GM12874 (cell line): ENCODE data around the gene ITFG1.

Experiments used
- TF ChIP-seq, protein P1 (sequence below): IDR thresholded peaks from 2 replicates; pipeline ENCODE4 v1.5.1; 2011; ENCODE audit warnings: low read depth, mild to moderate bottlenecking, control low read depth, low read length, moderate library complexity; ENCODE audit not compliant: insufficient read depth

Gene ITFG1

DNA sequence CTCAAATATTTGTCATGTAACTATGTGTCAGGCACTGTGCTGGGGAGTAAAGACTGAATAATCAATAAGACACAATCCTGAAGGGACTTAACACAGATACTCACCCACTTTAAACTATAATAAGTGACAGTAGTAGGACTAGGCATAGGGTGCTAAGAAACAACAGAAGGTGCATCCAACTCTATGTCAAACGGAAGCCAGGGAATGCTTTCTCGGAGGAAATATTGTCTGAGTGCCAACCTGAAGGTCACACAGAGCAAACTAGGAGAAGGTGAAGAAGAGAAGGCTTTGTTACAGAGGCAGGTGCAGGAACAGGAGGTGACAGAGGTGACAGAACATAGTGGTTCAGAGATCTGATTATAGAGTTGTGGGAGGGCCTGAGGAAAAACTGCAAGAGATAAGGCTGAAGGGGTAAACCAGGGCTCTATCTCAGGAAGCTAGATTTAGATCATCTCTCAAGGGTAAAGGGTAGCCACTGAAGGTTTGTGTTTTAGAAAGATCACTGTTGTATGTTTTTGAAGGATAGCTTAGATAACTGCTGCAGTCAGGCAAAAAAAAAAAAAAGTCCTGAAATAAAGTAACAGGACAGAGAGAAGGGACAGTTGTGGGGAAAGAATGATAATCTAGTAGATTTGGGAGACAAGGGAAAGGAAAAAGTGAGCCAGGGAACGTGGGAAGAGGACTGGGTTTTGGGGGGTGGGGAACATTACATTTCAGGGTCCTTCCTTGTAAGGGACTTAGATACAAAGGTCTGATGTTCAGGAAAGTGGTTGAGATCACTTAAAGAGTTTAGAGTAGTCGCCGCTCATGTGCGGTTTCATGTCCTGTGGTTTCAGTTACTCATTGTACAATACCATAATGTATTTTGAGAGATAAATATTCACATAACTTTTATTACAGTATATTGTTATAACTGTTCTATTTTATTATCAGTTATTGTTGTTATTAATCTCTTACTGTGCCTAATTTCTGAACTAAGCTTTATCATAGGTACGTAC, 231.5 kb downstream of the ITFG1 start:
- TF ChIP-seq, protein P1, sequence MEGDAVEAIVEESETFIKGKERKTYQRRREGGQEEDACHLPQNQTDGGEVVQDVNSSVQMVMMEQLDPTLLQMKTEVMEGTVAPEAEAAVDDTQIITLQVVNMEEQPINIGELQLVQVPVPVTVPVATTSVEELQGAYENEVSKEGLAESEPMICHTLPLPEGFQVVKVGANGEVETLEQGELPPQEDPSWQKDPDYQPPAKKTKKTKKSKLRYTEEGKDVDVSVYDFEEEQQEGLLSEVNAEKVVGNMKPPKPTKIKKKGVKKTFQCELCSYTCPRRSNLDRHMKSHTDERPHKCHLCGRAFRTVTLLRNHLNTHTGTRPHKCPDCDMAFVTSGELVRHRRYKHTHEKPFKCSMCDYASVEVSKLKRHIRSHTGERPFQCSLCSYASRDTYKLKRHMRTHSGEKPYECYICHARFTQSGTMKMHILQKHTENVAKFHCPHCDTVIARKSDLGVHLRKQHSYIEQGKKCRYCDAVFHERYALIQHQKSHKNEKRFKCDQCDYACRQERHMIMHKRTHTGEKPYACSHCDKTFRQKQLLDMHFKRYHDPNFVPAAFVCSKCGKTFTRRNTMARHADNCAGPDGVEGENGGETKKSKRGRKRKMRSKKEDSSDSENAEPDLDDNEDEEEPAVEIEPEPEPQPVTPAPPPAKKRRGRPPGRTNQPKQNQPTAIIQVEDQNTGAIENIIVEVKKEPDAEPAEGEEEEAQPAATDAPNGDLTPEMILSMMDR = no peak

DNA sequence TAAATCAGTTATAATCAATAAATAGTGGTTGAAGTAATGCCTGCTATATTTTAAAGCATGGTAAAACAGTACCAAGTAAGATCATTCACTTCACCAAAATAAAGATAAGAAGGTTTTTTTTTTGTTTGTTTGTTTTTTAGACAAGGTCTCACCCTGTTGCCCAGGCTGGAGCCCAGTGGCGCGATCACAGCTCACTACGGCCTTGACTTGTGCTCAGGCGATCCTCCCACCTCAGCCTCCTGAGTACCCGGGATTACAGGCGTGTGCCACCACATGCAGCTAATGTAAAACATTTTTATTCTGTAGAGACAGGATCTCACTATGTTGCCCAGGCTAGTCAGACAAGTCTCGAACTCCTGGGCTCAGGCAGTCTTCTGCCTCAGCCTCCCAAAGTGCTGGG, 232.6 kb downstream of the ITFG1 start:
- TF ChIP-seq, protein P1 = no peak

DNA sequence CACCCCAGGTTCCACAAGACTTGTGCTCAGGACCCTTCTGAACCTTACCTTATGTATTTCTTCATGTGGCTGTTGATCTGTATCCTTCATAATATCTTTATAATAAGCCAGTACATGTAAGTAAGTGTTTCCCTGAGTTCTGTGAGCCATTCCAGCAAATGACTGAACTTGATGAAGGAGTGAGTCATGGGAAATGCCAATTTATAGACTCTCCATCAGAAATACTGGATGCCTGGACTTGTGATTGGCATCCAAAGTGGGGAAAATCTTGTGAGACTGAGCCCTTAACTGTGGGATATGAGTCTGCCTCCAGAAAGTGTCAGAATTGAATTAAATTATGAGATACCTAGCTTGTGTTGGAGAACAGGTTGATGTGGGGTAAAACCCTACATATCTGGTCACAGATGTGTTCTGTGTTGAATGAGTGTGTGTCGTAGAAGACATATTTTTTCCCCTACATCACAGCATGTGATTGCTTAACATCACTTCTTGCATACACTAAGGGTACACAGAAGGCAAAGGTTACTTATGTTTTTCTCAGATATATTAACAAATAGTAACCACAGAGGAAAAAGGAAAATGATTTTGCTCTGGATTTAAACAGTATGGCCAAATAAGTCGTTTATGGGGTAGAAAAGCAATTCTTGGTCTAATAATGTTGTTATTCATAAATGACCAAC, 247.0 kb downstream of the ITFG1 start:
- TF ChIP-seq, protein P1 = no peak

DNA sequence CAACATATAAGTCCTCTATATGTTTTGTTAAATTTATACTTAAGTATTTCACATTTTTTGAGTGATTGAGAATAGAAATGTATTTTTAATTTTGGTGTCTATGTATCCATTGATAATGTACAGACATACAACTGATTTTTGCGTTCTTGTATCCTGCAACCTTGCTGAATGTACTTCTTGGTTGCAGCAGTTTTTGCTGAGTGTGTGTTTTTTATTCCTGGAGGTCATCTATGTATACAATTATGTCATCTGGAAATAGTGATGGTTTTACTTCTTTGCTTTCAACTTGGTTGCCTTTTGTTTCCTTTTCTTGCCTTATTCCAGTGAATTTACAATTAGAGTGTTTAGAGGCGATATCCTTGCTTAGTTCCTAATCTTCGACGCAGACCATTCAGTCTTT, 249.6 kb downstream of the ITFG1 start:
- TF ChIP-seq, protein P1 = no peak

DNA sequence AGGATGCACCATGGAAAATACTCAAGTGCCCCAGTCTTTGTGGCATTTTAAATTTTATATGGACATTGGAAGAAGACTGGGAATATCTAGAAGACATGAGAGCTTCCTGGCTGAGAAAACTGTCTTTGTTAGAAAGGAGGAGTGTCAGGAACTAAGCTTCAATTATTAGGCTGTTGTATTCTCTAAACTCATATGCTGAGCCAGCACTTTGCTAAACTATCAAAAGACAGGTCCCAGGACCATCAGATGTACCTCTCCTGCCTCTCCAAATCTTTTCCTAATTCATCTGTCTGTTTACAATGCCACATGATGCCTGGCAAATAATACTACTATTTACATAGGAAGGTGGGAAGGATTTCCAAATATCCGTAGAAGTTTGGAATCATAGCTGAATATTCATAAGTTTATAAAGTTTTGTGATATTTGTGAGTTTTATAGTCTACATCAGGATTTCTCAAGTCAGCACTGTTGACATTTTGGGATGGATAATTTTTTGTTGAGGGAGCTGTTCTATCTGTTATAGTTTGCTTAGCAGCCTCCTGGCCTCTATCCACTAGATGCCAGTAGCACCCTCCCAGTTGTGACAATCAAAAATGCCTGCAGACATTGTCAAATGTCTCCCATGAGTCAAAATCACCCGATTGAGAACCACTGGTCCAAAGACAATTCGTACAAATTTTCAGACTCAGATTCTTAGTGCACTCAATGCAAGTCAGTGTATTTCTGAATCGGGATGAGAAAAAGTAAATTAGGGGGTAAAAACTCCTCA, 255.9 kb downstream of the ITFG1 start:
- TF ChIP-seq, protein P1 = no peak

DNA sequence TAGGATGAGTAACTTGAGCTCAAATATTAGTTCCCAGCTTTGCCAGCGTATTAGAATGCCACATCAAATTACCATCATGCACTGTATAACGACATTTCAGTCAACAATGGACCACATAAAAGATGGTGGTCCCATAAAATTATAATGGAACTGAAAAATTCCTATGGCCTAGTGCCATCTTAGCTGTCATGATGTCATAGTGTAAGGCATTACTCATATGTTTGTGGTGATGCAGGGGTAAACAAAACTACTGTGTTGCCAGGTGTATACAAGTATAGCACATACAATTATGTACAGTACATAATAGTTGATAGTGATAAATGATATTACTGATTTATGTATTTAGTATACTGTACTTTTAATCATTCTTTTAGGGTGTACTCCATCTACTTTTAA, 262.7 kb downstream of the ITFG1 start:
- TF ChIP-seq, protein P1 = no peak

DNA sequence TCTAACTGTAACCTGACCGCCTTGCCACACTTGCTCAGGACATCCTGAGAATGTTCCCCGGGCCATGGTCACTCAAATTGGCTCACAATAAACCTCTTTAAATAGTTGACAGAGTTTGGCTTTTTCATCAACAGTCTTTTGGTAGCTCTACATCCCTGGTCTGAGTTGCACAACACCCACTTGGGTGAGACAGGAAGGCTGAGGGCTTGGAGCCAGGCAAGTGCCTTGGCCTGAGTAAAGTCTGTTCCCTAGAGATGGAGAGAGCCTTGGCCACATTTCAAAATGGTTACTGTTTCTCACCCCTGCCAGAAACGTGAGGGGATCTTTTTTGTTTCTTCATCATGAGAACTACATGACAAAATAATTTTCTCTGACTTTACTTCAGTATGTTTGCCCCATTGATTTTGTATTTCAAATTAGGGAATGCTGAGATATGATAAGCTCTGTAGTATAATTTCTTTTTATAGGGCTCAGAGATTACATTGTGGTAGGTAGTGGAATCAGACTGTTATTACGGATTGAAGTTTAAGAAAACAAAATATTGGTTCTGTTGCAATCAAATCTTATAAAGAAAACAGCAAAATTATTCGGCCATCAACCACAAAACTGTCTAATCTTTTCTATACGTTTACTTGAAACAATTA, 263.2 kb downstream of the ITFG1 start:
- TF ChIP-seq, protein P1 = no peak
